GM08714 (cell line): ENCODE results near the gene NKX2-3.

Experiments
- H3K4me3 ChIP-seq: fragments of 200-500 bp; sonication (Bioruptor generic); 2 replicates; pipeline ENCODE4 v1.5.1; 2014; ENCODE audit warnings: mild to moderate bottlenecking, low read length, inconsistent platforms
- ZNF274 ChIP-seq: IDR thresholded peaks from 2 replicates; pipeline ENCODE4 v1.6.1; 2012; ENCODE audit warnings: mild to moderate bottlenecking, low read depth, low read length

NKX2-3 gene

GRCh38 chr10:99521765-99522469 is 10.8 kb upstream of the NKX2-3 start:
- TF ChIP-seq ZNF274: no peak
- no peak overlapping the region for H3K4me3 ChIP-seq

DNA sequence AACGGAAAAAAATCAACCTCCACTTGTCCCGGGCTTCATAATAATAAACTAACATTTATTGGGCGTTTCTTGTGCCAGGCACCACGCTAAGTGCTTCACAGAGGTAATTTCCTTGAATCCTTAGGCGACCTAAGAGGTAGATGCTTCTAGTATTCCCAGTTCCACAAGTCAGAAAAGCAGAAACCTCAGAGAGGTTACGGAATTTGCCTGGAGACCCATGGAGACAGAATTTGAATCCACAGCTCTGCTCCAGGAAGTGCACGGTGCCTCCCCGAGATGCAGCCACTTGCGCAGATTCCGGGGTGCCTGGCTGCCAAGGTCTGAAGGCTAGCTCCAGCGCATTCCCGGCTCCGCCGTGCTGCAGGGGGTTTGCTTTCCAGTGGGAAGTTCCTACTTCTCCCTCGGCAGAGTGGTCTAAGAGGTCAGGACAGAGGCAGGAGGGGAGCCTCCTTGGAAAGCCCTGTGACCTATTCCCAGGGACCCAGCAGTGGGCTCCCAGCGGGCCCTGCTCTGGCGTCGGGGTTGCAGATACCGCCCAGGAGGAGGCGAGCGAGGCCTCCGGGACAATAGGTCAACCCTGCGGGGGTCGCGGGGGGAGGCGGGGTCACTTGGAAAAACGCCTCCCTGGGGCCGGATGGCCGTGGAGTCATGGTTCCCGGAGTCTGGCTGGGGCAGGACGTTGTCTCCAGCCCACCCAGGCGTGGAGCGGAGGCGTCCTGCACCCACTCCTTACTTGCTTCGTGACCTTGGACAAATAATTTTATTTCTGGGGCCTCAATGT is 10.1 kb upstream of the NKX2-3 start:
- no peak for TF ChIP-seq ZNF274
- H3K4me3 ChIP-seq: peak overlapping the region; percentile 16; the same call in 1 of the 2 replicates

- TF ChIP-seq ZNF274: no peak
- H3K4me3 ChIP-seq: peak overlapping the region; percentile 16; the same call in 1 of the 2 replicates
These were observed 9.4 kb upstream of the NKX2-3 start for GRCh38 chr10:99523251-99523773.

GRCh38 chr10:99524050-99524666 is 8.6 kb upstream of the NKX2-3 start:
- no peak overlapping the region for H3K4me3 ChIP-seq

DNA sequence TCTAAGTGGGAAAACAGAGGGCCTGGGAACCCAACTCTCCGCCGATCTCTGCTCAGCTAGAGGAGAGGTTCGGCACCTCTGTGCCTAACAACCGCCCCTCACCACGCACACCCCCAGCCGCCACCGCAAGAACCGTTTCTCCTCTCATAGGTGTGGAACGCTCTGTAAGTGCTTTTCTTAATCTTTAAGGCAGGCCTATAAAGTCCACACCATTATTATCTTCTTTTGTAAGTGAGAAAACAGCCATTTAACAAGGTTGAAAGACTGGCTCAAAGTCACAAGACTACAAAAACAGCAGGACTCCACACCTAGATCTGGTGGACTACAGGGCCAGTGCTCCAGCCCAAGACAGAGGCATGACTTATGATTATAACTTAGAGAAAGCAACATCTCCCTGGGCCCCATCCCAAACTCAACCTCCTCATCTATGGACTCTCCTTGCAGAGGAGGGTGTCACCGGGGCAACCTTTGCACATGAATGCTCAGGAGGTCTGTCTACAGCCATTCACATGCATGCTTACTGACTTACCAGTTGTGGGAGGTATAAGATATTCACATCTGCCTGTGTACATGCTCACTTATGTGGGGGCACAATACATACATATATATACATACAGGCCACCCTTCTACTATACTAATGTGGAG is 7.9 kb upstream of the NKX2-3 start:
- no peak for TF ChIP-seq ZNF274
- H3K4me3 ChIP-seq: no peak overlapping the region

More at GRCh38 chr10:99524050-99524666, 8.6 kb upstream of the NKX2-3 start:
- TF ChIP-seq ZNF274: no peak

GRCh38 chr10:99525897-99526296 is 6.8 kb upstream of the NKX2-3 start:
- H3K4me3 ChIP-seq: no peak overlapping the region
- TF ChIP-seq ZNF274: no peak

- H3K4me3 ChIP-seq: no peak overlapping the region
- TF ChIP-seq ZNF274: no peak
These were observed 5.8 kb upstream of the NKX2-3 start for GRCh38 chr10:99526861-99527504.

DNA sequence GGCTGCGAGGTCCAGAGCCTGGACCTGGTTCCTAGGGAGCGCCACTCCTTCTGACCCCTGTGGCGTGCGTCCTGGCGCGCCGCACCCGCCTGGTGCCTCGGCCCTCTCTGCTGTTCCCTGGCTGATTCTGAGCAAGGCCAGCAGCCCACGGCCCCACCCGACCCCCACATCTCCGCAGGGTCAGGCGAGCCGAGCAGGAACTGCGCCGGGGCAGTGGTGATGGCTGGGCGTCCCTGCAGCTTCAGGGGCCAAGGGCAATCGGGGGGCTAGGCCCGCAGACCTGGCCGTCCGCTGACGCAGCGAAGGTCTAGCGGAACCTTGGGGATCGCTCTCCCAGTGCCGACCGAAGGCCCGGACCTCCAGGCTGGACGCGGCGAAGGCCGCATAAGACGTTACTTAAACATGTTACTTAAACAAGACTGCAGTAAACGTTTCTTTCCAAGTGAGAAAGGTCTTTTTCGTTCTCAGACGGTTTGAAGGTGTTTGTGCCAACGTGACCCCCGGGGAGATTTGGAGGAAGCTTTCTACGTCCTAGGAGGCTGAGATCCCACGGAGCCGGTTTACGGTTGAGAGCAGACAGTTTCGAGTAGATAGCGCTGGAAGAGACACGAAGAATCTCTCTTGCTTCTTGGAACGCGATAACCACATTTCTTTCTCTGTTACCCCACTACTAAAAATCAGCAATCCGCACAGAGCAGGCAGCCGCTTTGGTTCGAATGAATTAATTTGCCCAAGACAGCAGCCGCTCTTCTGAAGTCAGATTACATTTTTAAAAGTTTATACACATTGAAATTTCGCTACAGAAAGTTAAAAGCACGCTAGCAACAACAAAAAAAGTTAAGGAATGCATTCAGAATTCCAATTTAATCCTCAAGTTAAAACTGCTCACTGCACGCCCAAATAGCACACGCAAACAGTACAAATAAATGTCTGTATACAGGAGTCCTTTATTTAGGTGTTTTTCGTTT is 4.9 kb upstream of the NKX2-3 start:
- H3K4me3 ChIP-seq: no peak overlapping the region
- TF ChIP-seq ZNF274: no peak

DNA sequence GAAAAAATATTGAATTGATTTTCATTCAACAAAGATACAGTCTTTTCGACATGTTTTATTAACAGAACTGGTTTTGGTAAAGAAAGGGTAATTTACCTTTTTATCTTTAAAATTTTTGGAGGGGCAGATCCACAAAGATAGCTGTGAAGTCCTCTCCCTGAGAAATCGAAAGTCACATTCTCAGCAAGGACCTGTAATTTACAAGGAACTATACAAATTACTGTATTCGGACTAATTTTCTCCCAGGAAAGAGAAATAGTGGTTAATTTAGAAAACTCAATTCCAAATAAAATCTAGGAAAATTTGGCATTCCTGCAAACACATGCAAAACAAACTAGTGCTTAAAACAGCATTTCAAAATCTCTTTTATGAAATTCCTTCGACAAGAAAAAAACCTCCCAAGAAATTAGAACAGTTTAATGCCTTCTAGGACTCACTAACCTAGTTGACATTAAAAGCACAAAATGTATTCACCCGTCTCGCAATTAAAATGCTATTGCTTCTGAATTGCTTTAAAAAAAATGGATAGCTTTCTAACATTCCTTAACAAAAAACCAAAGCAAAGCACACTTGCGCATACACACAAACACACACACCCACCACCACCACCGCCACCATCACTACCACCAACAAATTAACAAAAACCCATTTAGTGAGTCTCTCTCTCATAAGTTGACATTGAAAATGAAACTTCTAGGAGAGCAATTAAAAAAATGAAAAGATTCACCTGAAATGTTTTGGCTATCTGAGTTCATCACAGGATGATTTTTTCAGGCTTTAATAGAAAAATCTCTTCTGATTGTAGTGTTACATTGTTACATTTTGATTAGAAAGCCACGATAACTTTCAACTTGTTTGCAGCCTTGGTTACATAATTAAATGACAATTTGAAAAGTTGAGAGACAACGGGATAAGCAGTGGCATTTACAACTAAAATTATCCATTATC is 4.0 kb upstream of the NKX2-3 start:
- no peak for TF ChIP-seq ZNF274
- no peak overlapping the region for H3K4me3 ChIP-seq

DNA sequence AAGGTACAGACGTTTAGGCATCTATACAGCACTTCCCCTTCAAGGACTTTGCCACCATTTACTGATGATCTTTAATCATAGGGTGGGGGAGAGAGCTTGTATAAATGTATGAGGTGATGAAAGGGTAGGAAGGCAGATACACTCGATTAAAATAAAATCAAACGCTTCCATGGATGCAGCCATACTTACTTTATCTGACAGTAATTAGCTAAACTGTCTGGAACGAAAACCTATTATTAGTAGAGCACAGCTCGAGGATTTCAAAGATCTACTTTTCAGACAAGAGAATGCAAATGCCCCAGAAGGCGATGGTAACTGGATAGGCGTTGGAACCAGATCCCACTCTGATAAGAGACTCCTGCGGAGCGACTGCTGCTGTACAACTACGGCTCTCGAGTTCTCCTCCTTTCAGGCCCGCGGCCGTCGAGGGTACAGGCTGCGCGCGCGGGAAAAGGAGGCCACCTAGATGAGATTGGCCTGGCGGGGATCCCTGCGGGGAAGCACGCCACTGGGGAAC is 3.1 kb upstream of the NKX2-3 start:
- no peak overlapping the region for H3K4me3 ChIP-seq
- no peak for TF ChIP-seq ZNF274

DNA sequence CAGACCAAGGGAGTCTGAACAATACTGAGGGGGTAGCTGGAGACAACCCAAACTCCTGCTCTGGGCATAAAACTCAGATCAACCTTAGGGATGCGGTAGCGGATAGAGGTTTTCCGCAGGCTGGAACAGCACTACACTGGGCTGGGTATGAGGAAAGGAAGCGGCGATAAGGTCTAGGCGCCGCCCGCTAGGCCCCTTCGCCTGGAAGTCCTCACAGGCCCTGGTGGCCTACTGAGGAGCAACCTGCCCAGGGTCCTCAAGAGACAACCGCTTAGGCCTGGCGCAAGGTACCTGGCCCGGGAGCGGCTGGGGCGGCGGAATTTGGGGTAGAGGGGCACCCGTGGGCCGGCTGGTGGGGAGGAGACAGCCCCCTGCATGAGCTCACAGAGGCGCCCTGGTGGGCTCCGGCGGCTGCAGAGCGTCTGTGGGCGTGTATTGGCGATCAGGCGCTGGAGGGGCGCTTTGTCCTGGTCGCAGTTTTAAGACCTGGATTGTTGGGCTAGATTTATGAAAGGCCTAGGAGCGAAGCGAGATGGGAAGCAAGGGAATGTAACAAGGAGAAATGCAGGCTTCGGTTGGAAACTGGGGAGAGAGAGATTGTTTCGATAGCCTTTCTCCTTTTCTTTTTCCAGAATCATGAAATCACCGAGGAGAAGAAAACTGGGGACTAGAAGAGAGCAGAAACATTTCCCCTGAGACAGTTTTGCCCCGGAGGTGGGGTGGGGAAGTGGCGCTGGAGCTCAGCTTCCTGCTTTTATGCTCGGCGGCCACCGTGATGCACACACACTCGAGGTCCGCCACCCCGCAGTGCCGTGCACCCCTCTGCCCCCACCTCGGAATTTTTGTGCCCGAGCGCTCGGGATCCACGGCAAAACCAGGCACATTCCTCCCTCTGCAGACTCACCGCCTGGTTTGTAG is 2.4 kb upstream of the NKX2-3 start:
- TF ChIP-seq ZNF274: no peak
- H3K4me3 ChIP-seq: no peak overlapping the region
